ENCODE data around the gene OGFOD3.
"Not testable (repeated sequence)": the region's sequence is repeated elsewhere in the genome, so short reads cannot be mapped to it uniquely, and the experiment has no call there.

Gene OGFOD3

GRCh38 chr17:82433560-82434215 is 15.3 kb upstream of the OGFOD3 start:
- no peak for DNase-seq (ENCODE audit: low spot score)

- no peak for DNase-seq (ENCODE audit: low spot score)
Measured at GRCh38 chr17:82432017-82432416, 13.6 kb upstream of the OGFOD3 start.

- DNase-seq (ENCODE audit: low spot score), result no peak
Measured at GRCh38 chr17:82429824-82430223, 11.4 kb upstream of the OGFOD3 start.

- DNase-seq (ENCODE audit: low spot score), result no peak
Measured at GRCh38 chr17:82428546-82428945, 10.2 kb upstream of the OGFOD3 start.

GRCh38 chr17:82424863-82425159 is 6.4 kb upstream of the OGFOD3 start:
- DNase-seq (ENCODE audit: low spot score), result no peak

- peak; percentile 49 for DNase-seq (ENCODE audit: low spot score)
Measured at GRCh38 chr17:82424001-82424862, 5.8 kb upstream of the OGFOD3 start.

- DNase-seq (ENCODE audit: low spot score), result peak; percentile 7
Measured at GRCh38 chr17:82419540-82419939, 1.2 kb upstream of the OGFOD3 start.

GRCh38 chr17:82416771-82417170 is 1.6 kb downstream of the OGFOD3 start:
- peak; percentile 2 for DNase-seq (ENCODE audit: low spot score)

GRCh38 chr17:82416264-82416663 is 2.1 kb downstream of the OGFOD3 start:
- no peak for DNase-seq (ENCODE audit: low spot score)

- DNase-seq (ENCODE audit: low spot score), result no peak
Measured at GRCh38 chr17:82415786-82416185, 2.6 kb downstream of the OGFOD3 start.

- no peak for DNase-seq (ENCODE audit: low spot score)
Measured at GRCh38 chr17:82415336-82415735, 3.0 kb downstream of the OGFOD3 start.

- DNase-seq (ENCODE audit: low spot score), result peak; percentile 71
Measured at GRCh38 chr17:82414548-82415281, 3.7 kb downstream of the OGFOD3 start.

GRCh38 chr17:82412535-82413520 is 5.6 kb downstream of the OGFOD3 start:
- DNase-seq (ENCODE audit: low spot score), result no peak

- DNase-seq (ENCODE audit: low spot score), result not testable (repeated sequence)
Measured at GRCh38 chr17:82412081-82412480, 6.3 kb downstream of the OGFOD3 start.

GRCh38 chr17:82411396-82412053 is 6.9 kb downstream of the OGFOD3 start:
- DNase-seq (ENCODE audit: low spot score), result no peak

- DNase-seq (ENCODE audit: low spot score), result no peak
Measured at GRCh38 chr17:82410014-82410716, 8.2 kb downstream of the OGFOD3 start.

GRCh38 chr17:82408938-82409318 is 9.5 kb downstream of the OGFOD3 start:
- DNase-seq (ENCODE audit: low spot score), result no peak

- DNase-seq (ENCODE audit: low spot score), result no peak
Measured at GRCh38 chr17:82408288-82408937, 10.0 kb downstream of the OGFOD3 start.

GRCh38 chr17:82407255-82407654 is 11.1 kb downstream of the OGFOD3 start:
- DNase-seq (ENCODE audit: low spot score), result no peak

- DNase-seq (ENCODE audit: low spot score), result no peak
Measured at GRCh38 chr17:82406131-82406671, 12.2 kb downstream of the OGFOD3 start.

All from CD4-positive, alpha-beta T cell treated with Interleukin-15 for 4 hours (primary cell).